GM06990 (cell line): ENCODE results near the gene OR8B12.

Experiments used
- DNase-seq: peaks from one replicate; pipeline ENCODE4 v3.0.0-alpha.2; 2011; ENCODE audit not compliant: insufficient read length; ENCODE audit errors: extremely low read depth
- H3K27me3 ChIP-seq: replicated peaks from 2 replicates; pipeline ENCODE4 v1.6.0; 2011; ENCODE audit warnings: low read length; ENCODE audit not compliant: control insufficient read depth, insufficient read depth
- H3K36me3 ChIP-seq: 2 replicates; pipeline ENCODE4 v1.5.1; 2011; ENCODE audit warnings: low read length; ENCODE audit not compliant: control insufficient read depth, insufficient read depth
- H3K4me3 ChIP-seq: replicated peaks from 2 replicates; pipeline ENCODE4 v1.5.1; 2011; ENCODE audit warnings: low read depth, mild to moderate bottlenecking, control low read depth, low read length
- CTCF ChIP-seq: IDR thresholded peaks from 2 replicates; pipeline ENCODE4 v1.5.1; 2011; ENCODE audit warnings: low read length, control low read depth, mild to moderate bottlenecking, inconsistent platforms; ENCODE audit not compliant: insufficient read depth, poor library complexity, severe bottlenecking

The OR8B12 gene

GRCh38 chr11:124583781-124584180 is 40.3 kb upstream of the OR8B12 start:
- H3K36me3 ChIP-seq = no peaks in the 10 kb centered on the region
- H3K27me3 ChIP-seq = no peaks in the 10 kb centered on the region
- no peak for DNase-seq
- no peak for TF ChIP-seq CTCF
- H3K4me3 ChIP-seq = no peak overlapping the region

GRCh38 chr11:124582565-124582964 is 39.1 kb upstream of the OR8B12 start:
- no peak for TF ChIP-seq CTCF
- no peaks in the 10 kb centered on the region for H3K36me3 ChIP-seq
- H3K27me3 ChIP-seq = peaks cover 1% of the 10 kb centered on the region; the same call in 1 of the 2 replicates
- H3K4me3 ChIP-seq = no peak overlapping the region
- DNase-seq = no peak

GRCh38 chr11:124581817-124582216 is 38.4 kb upstream of the OR8B12 start:
- Histone ChIP-seq H3K27me3 (peaks cover 1% of the 10 kb centered on the region; the same call in 1 of the 2 replicates), H3K36me3 (no peaks in the 10 kb centered on the region), H3K4me3 (no peak overlapping the region)
- DNase-seq = no peak
- no peak for TF ChIP-seq CTCF

- no peak for TF ChIP-seq CTCF
- no peak overlapping the region for H3K4me3 ChIP-seq
- H3K27me3 ChIP-seq = peaks cover 1% of the 10 kb centered on the region; the same call in 1 of the 2 replicates
- H3K36me3 ChIP-seq = no peaks in the 10 kb centered on the region
- no peak for DNase-seq
These were observed 35.3 kb upstream of the OR8B12 start for GRCh38 chr11:124578761-124579160.

GRCh38 chr11:124577716-124578427 is 34.4 kb upstream of the OR8B12 start:
- no peak for DNase-seq
- no peak for TF ChIP-seq CTCF
- H3K27me3 ChIP-seq = peaks cover 1% of the 10 kb centered on the region; the same call in 1 of the 2 replicates

GRCh38 chr11:124570160-124570559 is 26.7 kb upstream of the OR8B12 start:
- Histone ChIP-seq H3K4me3 (no peak overlapping the region), H3K36me3 (no peaks in the 10 kb centered on the region), H3K27me3 (no peaks in the 10 kb centered on the region; the same call in 1 of the 2 replicates)
- TF ChIP-seq CTCF = no peak
- DNase-seq = no peak

More at GRCh38 chr11:124577716-124578427, 34.4 kb upstream of the OR8B12 start:
- Histone ChIP-seq H3K4me3 (no peak overlapping the region), H3K36me3 (no peaks in the 10 kb centered on the region)
